GM12878 (cell line): Measurements from ENCODE around the gene MACROD2. TPM values are rescaled to one million over a fixed set of nuclear protein-coding genes. Genes with fewer than 3 reads are reported as not detected.

Experiments
- ATAC-seq: fragments of 200-7000 bp; cut with Tn5 transposase; 3 replicates; pipeline ENCODE4 v1.9.1; 2020; ENCODE audit warnings: mild to moderate bottlenecking, moderate library complexity
- BruUV-seq: library from RNA; stranded (reverse); fragments of 400-500 nt; replicated peaks from 2 replicates; lab custom pipeline; 2021; lab: Mats Ljungman, UMichigan
- CTCF ChIA-PET: fragments of 300-600 bp; sonication (Branson Sonifier 250); formaldehyde crosslinking; extraction: SDS; loops from one replicate; lab custom pipeline; 2021; ENCODE audit warnings: inconsistent platforms; lab: Yijun Ruan, JAX
- POLR2A ChIA-PET: fragments of 350-600 bp; formaldehyde crosslinking; extraction: SDS; loops from one replicate; lab custom pipeline; 2021; ENCODE audit warnings: inconsistent platforms; lab: Charles Lee
- RAD21 ChIA-PET: fragments of 300-600 bp; sonication (Branson Sonifier 250); formaldehyde crosslinking; loops from one replicate; lab custom pipeline; 2023; ENCODE audit warnings: antibody characterized with exemption; ENCODE audit not compliant: unreplicated experiment; lab: Charles Lee
- SMC1A ChIA-PET: fragments of 300-600 bp; sonication (Branson Sonifier 250); formaldehyde crosslinking; loops from one replicate; lab custom pipeline; 2023; ENCODE audit not compliant: unreplicated experiment, uncharacterized antibody; lab: Charles Lee
- DNase-seq: peaks from one replicate; pipeline ENCODE4 v3.0.0-alpha.2; 2011; ENCODE audit warnings: low read depth, low spot score
- FAIRE-seq: peaks from 3 replicates; lab custom pipeline; 2011; peaks lifted over from hg19 to GRCh38; lab: Jason Lieb, UNC
- H2AFZ ChIP-seq: 2 replicates; pipeline ENCODE4 v1.6.0; 2011; ENCODE audit warnings: low read depth, low read length, control low read depth; ENCODE audit not compliant: control insufficient read depth
- H3K27ac ChIP-seq: 2 replicates; pipeline ENCODE4 v1.5.1; 2011; ENCODE audit warnings: control low read depth; ENCODE audit not compliant: control insufficient read depth, insufficient read depth
- H3K27me3 ChIP-seq, 2 experiments: replicated peaks in 1 of 2; 2 replicates each; pipeline versions ENCODE4 v1.6.0 to v1.6.1; 2011; ENCODE audit warnings: low read length in 1 of 2; ENCODE audit not compliant: control insufficient read depth in 2 of 2, insufficient read depth in 2 of 2
- H3K36me3 ChIP-seq, 2 experiments: 2 replicates each; pipeline ENCODE4 v1.5.1; 2011; ENCODE audit warnings: low read length in 1 of 2; ENCODE audit not compliant: control insufficient read depth in 2 of 2, insufficient read depth in 2 of 2
- H3K4me1 ChIP-seq: 2 replicates; pipeline ENCODE4 v1.6.1; 2011; ENCODE audit warnings: mild to moderate bottlenecking, low read length, moderate library complexity, mixed read lengths; ENCODE audit not compliant: control insufficient read depth, insufficient read depth
- H3K4me2 ChIP-seq: 2 replicates; pipeline ENCODE4 v1.6.0; 2011; ENCODE audit warnings: control low read depth; ENCODE audit not compliant: control insufficient read depth, insufficient read depth
- H3K4me3 ChIP-seq: fragments of 200-600 bp; sonication (generic); 2 replicates; pipeline ENCODE4 v1.5.1; 2016
- H3K79me2 ChIP-seq: 2 replicates; pipeline ENCODE4 v1.6.0; 2011; ENCODE audit warnings: low read length; ENCODE audit not compliant: control insufficient read depth, insufficient read depth
- H3K9ac ChIP-seq: 2 replicates; pipeline ENCODE4 v1.8.0; 2011; ENCODE audit warnings: low read length, control low read depth, mixed read lengths; ENCODE audit not compliant: control insufficient read depth, insufficient read depth
- H3K9me3 ChIP-seq: replicated peaks from 3 replicates; pipeline ENCODE4 v1.5.1; 2011; ENCODE audit warnings: mild to moderate bottlenecking, low read length; ENCODE audit not compliant: control insufficient read depth, insufficient read depth
- H4K20me1 ChIP-seq: 2 replicates; pipeline ENCODE4 v1.6.0; 2011; ENCODE audit not compliant: control insufficient read depth, insufficient read depth
- BCL11A ChIP-seq: IDR thresholded peaks from 2 replicates; pipeline ENCODE4 v1.6.1; 2011; ENCODE audit warnings: low read depth, low read length
- BHLHE40 ChIP-seq, 2 experiments: fragments of 450-650 bp in 1 of 2; IDR thresholded peaks; 2 replicates each; pipeline ENCODE4 v1.6.1; 2011 to 2017; ENCODE audit warnings: low read depth in 2 of 2, borderline replicate concordance in 1 of 2, improper control_type of control experiment in 1 of 2, low read length in 1 of 2, mild to moderate bottlenecking in 1 of 2
- BRCA1 ChIP-seq: IDR thresholded peaks from 2 replicates; pipeline ENCODE4 v1.6.1; 2011; ENCODE audit warnings: low read depth, low read length, improper control_type of control experiment
- EGR1 ChIP-seq, 2 experiments: IDR thresholded peaks; 1 replicate in 1 of 2; 2 replicates in 1 of 2; pipeline ENCODE4 v1.6.1; 2011 to 2012; ENCODE audit warnings: low read depth in 2 of 2, low read length in 2 of 2, borderline replicate concordance in 1 of 2, mild to moderate bottlenecking in 1 of 2, moderate library complexity in 1 of 2
- FOXK2 ChIP-seq: fragments of 450-650 bp; IDR thresholded peaks from 2 replicates; pipeline ENCODE4 v1.6.1; 2017; ENCODE audit warnings: mild to moderate bottlenecking, moderate library complexity
- MEF2A ChIP-seq: IDR thresholded peaks from 2 replicates; pipeline ENCODE4 v1.6.1; 2011; ENCODE audit warnings: low read depth, mild to moderate bottlenecking, low read length, moderate library complexity; ENCODE audit not compliant: insufficient read depth
- MTA2 ChIP-seq: fragments of 450-650 bp; IDR thresholded peaks from 2 replicates; pipeline ENCODE4 v1.6.1; 2016; ENCODE audit warnings: low read depth, mild to moderate bottlenecking, moderate library complexity
- MYC ChIP-seq: IDR thresholded peaks from 2 replicates; pipeline ENCODE4 v1.6.1; 2011; ENCODE audit warnings: mild to moderate bottlenecking, low read length, moderate library complexity, inconsistent platforms; ENCODE audit not compliant: insufficient read depth, insufficient replicate concordance, insufficient read length, severe bottlenecking
- RELB ChIP-seq: fragments of 450-650 bp; IDR thresholded peaks from 2 replicates; pipeline ENCODE4 v1.6.1; 2017; ENCODE audit warnings: low read depth, mild to moderate bottlenecking, moderate library complexity
- SIN3A ChIP-seq: IDR thresholded peaks from 2 replicates; pipeline ENCODE4 v1.6.1; 2012; ENCODE audit warnings: low read depth, low read length, improper control_type of control experiment
- SMAD1 ChIP-seq: fragments of 450-650 bp; IDR thresholded peaks from 2 replicates; pipeline ENCODE4 v1.6.1; 2018; ENCODE audit warnings: mild to moderate bottlenecking, low read depth; ENCODE audit not compliant: partially characterized antibody
- TCF3 ChIP-seq: IDR thresholded peaks from 2 replicates; pipeline ENCODE4 v1.6.1; 2012; ENCODE audit warnings: low read depth, mild to moderate bottlenecking, low read length, borderline replicate concordance; ENCODE audit not compliant: insufficient read depth
- WRNIP1 ChIP-seq: IDR thresholded peaks from 2 replicates; pipeline ENCODE4 v1.6.1; 2011; ENCODE audit warnings: low read depth, low read length, improper control_type of control experiment, borderline replicate concordance
- ZBTB40 ChIP-seq: fragments of 450-650 bp; IDR thresholded peaks from 2 replicates; pipeline ENCODE4 v1.6.1; 2016; ENCODE audit warnings: mild to moderate bottlenecking, moderate library complexity, borderline replicate concordance
- WGBS: methylation state at CpG from one replicate; pipeline ENCODE4 v1.1.6; 2016; ENCODE audit warnings: low lambda C conversion rate; ENCODE audit not compliant: insufficient replicate concordance, insufficient coverage; ENCODE audit errors: missing lambda C conversion rate; 5-methylcytosine and 5-hydroxymethylcytosine counted together
- in situ Hi-C: fragments of 300-500 bp; cut with MboI; formaldehyde crosslinking; loops from 9 replicates; pipeline ENCODE4 v1.14.3; 2018; ENCODE audit warnings: mixed read lengths
- intact Hi-C: fragments of 100-400 bp; cut with micrococcal nuclease; formaldehyde crosslinking; loops from one replicate; pipeline ENCODE4 v1.14.2; 2022; ENCODE audit not compliant: unreplicated experiment
- polyA plus RNA-seq, 11 experiments: library from polyadenylated mRNA; depleted of rRNA in 4 of 11; unstranded in 6 of 11; stranded (reverse) in 5 of 11; fragments of >200 nt; fragmentation: Nextera tagmentation in 4 of 11; fragmentation: Illumina TruSeq in 1 of 11; extraction: Ambion mirVana in 4 of 11; extraction: Trizol in 1 of 11; gene quantifications; 1 replicate in 1 of 11; 2 replicates in 10 of 11; pipeline versions ENCODE4 v1.2.1 to v1.2.3, GENCODE V29; 2011 to 2016; ENCODE audit warnings: inconsistent platforms in 2 of 11, missing spikeins in 2 of 11, low read depth in 1 of 11
- total RNA-seq, 4 experiments: library from RNA; depleted of rRNA in 3 of 4; stranded (reverse); fragments of >200 nt in 3 of 4; fragmentation: Illumina TruSeq in 1 of 4; extraction: Trizol in 1 of 4; gene quantifications; 2 replicates each; pipeline versions ENCODE4 v1.2.1 to v1.2.3, GENCODE V29; 2013 to 2021
- TF ChIP-seq, protein P1 (sequence below): fragments of 450-650 bp; IDR thresholded peaks from 2 replicates; pipeline ENCODE4 v1.6.1; 2018; ENCODE audit warnings: mild to moderate bottlenecking, low read depth, moderate library complexity; ENCODE audit not compliant: partially characterized antibody

The MACROD2 gene
- total and polyA plus RNA-seq, 10 of the 15 experiments (the other 5 are each of a cell fraction or from before 2014, with no cell fraction given): 1.1 to 21.5 (median 2.2) TPM

DNA sequence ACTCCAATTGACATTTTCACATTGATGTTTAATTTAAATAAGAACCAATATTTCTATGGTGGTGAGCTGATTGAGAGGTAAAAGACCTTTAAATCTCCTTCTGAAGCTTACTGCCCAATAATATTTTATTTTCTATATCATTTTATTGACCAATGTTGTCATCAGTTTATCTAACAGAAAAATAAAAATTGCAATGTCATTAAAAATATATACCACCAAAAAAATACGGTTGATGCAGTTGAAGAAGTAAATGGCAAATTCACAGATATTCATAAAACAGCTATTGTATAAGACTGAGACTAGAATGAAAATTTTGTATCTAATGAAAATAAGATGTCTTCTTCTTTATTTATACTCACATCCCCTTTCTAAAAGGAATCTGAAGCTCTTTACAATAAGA lies 1375.1 kb downstream of the MACROD2 start:
- Histone ChIP-seq H3K4me1 (no peaks in the 10 kb centered on the region), H3K79me2 (no peaks in the 10 kb centered on the region), H3K4me2 (no peak overlapping the region), H3K27me3 (no peaks in the 10 kb centered on the region), H3K9me3 (no peaks in the 10 kb centered on the region), H3K4me3 (no peak overlapping the region), H3K36me3 (no peaks in the 10 kb centered on the region), H3K9ac (no peak overlapping the region), H2AFZ (no peak overlapping the region), H4K20me1 (no peaks in the 10 kb centered on the region), H3K27ac (no peak overlapping the region)
- ChIA-PET POLR2A (no interaction called here), RAD21 (no interaction called here), SMC1A (no interaction called here), CTCF (no interaction called here)
- intact Hi-C loops (no loop called here), in situ Hi-C loops (no loop called here)
- FAIRE-seq (no peak), DNase-seq (no peak), ATAC-seq (no peak)
- no TSS peak for BruUV-seq
- WGBS: 84% methylated on average over 1 of the region's 1 CpG
- TF ChIP-seq TCF3 (no peak), MYC (no peak), BHLHE40 (IDR thresholded peaks at IDR 0.05; ENCODE audit: borderline replicate concordance in 1 of 2, low read depth in 2 of 2, low read length in 1 of 2) (no peak), BRCA1 (no peak), ZBTB40 (no peak), RELB (no peak), EGR1 (IDR thresholded peaks at IDR 0.05; ENCODE audit: borderline replicate concordance in 1 of 2, low read depth in 2 of 2, low read length in 2 of 2) (no peak), MTA2 (no peak), MEF2A (no peak), SIN3A (no peak), WRNIP1 (no peak), FOXK2 (no peak), BCL11A (no peak), SMAD1 (no peak)
- TF ChIP-seq, protein P1, sequence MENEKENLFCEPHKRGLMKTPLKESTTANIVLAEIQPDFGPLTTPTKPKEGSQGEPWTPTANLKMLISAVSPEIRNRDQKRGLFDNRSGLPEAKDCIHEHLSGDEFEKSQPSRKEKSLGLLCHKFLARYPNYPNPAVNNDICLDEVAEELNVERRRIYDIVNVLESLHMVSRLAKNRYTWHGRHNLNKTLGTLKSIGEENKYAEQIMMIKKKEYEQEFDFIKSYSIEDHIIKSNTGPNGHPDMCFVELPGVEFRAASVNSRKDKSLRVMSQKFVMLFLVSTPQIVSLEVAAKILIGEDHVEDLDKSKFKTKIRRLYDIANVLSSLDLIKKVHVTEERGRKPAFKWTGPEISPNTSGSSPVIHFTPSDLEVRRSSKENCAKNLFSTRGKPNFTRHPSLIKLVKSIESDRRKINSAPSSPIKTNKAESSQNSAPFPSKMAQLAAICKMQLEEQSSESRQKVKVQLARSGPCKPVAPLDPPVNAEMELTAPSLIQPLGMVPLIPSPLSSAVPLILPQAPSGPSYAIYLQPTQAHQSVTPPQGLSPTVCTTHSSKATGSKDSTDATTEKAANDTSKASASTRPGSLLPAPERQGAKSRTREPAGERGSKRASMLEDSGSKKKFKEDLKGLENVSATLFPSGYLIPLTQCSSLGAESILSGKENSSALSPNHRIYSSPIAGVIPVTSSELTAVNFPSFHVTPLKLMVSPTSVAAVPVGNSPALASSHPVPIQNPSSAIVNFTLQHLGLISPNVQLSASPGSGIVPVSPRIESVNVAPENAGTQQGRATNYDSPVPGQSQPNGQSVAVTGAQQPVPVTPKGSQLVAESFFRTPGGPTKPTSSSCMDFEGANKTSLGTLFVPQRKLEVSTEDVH: no peak
